Measurements from ENCODE around the gene ATP6V1F.

Gene ATP6V1F, protein sequence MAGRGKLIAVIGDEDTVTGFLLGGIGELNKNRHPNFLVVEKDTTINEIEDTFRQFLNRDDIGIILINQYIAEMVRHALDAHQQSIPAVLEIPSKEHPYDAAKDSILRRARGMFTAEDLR

DNA sequence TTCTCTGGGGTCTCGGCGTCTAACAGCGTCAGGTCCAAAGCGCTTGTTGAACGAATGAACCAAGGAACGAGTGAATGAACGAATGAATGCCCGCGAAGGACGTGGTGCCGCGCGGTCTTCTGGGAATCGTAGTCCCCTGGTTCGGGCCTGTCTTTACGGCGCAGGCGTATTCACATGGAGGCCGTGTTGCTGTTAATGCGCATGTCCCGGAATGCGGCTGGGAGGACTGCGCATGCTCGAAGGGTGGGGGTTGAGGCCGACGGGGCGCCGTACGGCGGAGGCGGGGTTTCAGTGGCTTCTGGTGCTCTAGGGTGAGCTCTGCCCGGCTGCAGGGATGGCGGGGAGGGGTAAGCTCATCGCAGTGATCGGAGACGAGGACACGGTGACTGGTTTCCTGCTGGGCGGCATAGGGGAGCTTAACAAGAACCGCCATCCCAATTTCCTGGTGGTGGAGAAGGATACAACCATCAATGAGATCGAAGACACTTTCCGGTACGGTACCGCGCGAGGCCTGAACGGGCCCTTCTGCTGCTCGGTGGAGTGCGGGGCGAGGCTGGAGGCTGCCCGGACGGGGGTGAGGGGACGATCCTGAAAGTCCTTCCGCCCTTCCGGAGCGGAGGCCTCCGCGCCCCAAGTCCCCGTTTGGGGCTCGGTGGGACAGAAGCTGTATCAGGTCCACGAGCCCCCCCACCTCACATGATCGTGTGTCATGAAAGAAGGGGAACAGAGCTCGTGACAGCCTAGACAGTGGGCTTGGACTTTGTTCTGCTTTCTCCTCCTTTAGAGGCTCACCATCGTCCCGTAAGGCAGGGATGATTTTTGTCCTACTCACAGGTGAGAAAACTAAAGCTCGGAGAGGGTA is at the start of gene ATP6V1F:
Gene ATP6V1F, plus strand, starts transcription at position 286 of the 862 bp plus-strand sequence. Its CDS starts 49 bp downstream, at position 335.
- DNase-seq (ENCODE audit: low read depth in 2 of 2) = peak; percentile 95 to 97

DNA sequence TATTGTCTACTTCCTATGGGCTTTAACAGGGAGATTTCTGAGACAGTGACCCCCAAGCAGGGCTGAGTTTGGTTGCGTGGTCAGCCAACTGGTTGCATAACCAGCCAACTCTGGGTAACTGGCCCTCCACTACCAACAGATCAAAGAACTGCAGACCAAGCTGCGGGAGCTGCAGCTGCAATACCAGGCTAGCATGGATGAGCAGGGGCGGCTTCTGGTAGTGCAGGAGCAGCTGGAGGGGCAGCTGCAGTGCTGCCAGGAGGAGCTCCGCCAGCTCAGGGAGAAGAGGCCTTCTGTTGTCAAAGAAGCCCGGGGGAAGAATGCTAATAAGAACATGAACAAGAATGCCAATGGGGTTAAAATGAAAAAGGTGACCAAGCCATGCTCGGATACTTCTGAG is 48.2 kb upstream of the ATP6V1F start:
- DNase-seq (ENCODE audit: low read depth in 2 of 2) = no peak

DNA sequence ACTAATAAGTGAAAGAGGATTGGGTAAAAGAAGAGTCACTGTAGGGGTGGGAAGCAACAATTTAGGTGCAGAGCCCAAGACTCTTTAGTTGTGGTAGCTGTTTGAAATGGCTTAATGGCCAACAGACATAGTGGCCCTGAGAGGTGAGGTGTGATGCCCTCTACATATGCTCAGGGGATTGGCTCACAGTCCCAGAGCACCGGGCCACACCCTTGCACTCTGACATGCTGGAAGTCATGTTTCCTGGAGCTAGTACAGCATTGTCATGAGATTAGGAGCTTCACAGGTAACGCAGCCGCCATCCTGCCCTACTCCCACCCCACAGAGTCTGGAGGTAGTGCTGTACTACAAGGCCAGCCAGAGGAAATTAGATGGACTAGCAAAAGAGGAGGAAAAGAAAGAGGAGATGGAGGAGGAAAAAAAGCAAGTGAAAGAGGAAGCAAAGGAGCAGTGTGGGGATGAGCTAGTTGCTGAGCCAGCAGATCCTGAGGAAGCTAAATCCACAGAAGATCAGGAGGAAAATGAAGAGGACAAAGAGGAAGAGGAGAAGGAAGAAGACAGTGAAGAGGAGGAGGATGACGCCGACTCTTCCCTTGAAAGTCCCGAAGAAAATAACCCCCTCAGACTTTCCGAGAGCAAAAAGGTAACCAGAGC is 47.2 kb upstream of the ATP6V1F start:
- no peak for DNase-seq (ENCODE audit: low read depth in 2 of 2)

DNA sequence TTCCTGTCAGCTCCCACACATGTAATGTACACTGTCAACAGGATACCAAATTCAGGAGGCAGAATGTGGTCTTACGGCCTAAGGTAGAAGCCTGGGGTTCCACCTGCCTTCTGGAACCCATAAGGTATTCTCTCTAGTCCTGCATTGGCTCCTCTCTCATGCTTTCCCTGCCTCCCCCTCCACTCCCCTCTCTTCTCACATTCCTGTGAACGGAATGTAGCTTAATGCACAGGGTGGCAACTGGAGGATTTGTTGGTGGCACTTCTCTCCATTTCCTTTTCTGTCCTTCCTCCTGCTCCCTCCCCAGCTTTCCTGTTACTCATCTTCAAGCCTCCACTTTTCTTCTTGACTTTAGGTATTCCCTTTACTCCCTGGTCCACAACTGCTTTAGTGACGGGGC is 44.0 kb upstream of the ATP6V1F start:
- DNase-seq (ENCODE audit: low read depth in 2 of 2) = no peak

DNA sequence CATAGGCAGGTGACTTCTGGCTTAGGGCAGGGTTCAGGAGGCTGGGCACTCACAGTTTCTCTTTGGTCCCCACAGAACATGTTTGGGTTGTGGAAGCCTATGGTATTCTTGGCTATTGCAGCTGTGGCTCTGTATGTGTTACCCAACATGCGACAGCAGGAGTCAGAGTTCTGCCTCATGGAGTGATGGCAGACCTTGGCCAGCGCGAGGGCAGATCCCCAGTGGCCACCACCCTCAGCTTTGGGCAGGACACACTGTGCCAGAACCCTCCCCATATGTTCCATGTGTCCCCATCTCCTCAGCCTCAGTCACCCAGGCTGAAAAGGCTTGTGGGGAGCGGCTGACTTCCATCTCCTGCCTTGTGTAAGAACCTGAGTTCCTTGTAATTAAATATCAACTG is 40.9 kb upstream of the ATP6V1F start:
- DNase-seq (ENCODE audit: low read depth in 2 of 2) = no peak

DNA sequence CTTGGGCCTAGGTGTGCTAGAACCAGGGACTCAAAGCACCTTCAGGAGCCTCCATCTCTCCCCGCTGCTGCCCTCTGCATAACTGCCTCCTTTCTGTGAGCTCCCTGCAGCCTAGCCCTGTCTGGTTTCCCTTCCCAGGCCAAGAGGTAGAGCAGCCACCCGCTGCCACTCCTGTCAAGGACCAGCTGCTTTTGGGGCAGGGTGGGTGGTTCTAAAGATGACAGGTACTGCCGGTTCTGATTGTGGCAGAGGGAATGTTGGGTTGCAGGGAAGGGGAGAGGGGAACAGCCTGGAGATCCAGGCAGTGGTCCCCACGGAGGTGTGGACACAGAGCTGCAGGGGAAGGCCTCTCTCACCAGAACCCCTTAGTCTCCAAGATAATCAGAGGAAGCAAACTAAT is 36.1 kb upstream of the ATP6V1F start:
- no peak for DNase-seq (ENCODE audit: low read depth in 2 of 2)

DNA sequence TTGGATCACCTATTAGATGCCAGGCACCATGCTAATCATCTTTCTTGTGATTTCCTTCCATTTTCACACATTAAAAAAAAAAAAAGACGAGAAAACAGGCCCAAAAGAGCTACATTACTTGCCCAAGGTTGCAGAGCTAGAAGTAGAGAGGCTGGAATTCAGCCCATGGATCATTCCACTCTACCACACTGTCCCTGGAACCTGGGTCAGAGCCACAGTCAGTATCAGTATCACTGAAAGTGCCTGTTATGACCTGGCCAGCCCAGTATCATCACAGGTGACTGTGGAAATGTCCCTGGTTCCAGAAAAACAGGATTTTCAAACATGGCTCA is 35.8 kb upstream of the ATP6V1F start:
- no peak for DNase-seq (ENCODE audit: low read depth in 2 of 2)

DNA sequence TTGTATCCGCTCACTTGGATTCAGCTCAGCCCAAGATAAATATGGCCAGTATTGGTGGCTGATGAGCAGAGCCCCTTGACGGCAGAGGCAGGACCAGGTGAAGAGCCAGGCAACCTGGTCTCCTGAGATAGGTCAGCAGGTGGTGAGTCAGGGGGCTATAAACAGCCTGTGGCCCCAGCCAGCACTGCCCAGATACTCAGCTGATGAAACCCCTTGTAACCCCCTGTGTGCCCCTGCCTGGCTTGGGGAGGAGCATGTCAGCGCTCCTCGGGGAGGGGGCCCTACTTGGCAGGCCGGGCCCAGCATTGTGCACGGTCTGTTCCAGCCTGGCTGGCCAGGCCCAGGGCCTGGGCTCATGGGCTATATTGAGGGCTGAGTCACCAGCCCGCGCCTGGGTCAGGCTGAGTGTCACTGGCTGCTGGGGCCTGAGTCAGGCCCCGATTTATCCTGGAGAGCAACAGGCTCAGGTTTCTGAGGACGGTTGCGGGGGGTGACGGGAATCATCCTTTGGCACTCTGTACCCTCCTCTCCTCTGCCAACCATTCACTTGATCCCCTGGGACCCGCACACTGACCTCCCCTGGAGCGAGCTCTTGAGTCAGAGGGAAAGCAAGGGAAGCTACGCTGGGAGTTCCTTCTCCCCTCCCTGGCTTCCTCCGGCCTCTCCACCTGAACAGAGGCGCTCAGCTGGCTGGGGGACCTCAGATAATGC is 35.3 kb upstream of the ATP6V1F start:
- DNase-seq (ENCODE audit: low read depth in 2 of 2) = no peak

DNA sequence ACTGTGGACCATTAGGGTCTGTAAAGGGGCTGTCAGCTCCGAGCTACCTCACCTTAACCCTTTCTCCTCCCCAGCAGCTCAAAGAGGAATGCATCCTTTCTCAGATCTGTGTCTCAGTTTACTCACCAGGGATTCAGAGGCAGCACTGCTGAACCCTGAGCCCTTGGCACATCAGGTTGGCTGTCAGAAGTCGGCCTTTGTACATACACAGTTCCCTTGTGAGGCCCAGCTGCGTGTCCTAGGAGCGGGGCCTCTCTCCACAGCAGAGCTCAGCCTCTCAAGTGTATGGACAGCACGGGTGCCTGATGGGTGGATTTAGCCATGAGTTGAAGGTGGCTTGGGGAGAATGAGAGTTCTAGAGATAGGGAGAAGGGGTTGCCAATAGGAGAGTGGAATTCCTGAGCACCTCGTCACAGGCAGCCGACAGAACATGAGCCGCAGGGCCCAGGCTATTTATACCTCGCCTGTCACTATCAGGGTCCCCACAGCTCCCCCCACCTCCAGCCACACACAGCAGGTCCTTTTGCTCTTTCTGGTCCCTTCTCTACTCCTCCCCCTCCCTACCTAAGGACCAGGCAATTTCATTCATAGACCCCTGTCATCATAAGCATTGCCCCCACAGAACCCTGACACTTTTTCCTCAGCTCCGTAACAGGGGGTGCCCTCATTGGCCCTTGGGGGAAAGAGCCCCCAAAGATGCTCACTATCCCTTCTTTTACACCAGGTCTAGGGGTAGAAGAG is 34.5 kb upstream of the ATP6V1F start:
- DNase-seq (ENCODE audit: low read depth in 2 of 2) = no peak

DNA sequence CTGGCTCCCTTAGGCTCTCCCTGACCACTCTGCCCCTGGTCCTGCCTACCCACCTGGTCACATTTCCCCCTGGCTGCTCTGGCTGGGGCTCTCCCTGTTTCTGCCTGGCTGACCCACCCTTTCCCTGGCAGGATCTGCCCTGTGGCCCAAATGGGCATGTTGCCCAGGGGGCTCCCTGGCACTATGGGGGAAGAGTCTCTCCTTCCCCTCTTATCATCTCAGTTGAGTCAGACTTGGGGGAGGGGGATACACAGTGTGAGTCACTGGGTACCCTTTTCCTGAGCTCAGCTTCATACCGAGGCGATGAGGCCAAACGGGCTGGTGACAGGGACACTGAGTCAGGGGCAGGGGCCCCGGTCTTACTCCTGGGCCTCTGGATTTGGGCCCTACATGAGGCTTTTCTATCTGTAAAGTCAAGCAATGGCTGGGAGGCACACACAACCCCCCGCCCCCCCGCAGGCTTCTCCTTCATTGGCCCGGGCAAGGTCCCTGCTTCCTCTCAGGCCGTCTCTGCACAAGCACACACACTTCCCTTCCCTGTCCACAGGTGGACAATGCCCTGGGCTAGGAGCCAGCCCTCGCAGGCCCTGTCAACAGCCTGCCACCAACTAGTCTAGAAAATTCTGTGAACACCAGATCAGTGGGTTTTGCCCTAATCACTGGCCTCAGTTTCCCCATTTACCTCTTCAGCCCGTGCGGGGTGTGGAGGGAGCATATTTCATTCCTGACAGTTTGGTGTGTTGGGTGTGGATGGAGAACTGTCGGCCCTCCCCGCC is 33.1 kb upstream of the ATP6V1F start:
- no peak for DNase-seq (ENCODE audit: low read depth in 2 of 2)

DNA sequence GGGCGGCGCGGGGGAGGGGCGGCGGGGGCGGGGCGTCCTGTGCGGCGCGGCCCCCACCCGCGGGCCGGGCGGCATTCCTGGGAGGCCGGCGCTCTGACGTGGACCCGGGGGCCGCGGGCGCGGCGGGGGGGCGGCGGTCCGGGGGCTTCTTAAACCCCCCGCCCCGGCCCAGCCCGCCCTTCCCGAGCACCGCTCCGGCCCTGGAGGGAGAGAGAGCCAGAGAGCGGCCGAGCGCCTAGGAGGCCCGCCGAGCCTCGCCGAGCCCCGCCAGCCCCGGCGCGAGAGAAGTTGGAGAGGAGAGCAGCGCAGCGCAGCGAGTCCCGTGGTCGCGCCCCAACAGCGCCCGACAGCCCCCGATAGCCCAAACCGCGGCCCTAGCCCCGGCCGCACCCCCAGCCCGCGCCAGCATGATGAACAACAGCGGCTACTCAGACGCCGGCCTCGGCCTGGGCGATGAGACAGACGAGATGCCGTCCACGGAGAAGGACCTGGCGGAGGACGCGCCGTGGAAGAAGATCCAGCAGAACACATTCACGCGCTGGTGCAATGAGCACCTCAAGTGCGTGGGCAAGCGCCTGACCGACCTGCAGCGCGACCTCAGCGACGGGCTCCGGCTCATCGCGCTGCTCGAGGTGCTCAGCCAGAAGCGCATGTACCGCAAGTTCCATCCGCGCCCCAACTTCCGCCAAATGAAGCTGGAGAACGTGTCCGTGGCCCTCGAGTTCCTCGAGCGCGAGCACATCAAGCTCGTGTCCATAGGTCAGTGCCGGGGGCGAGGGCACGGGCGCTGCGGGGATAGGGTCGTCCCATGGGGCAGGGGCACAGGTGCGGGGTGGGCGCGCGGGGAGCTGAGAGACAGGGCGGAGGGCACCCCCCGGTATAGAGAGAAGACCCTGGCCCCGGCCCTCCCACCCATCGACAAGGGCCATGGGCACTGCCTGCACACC is 32.2 kb upstream of the ATP6V1F start, which contains the start of gene FLNC:
Gene FLNC, plus strand, starts transcription at position 176 of the 947 bp plus-strand sequence. Its CDS starts 232 bp downstream, at position 408.
- DNase-seq (ENCODE audit: low read depth in 2 of 2) = no peak

DNA sequence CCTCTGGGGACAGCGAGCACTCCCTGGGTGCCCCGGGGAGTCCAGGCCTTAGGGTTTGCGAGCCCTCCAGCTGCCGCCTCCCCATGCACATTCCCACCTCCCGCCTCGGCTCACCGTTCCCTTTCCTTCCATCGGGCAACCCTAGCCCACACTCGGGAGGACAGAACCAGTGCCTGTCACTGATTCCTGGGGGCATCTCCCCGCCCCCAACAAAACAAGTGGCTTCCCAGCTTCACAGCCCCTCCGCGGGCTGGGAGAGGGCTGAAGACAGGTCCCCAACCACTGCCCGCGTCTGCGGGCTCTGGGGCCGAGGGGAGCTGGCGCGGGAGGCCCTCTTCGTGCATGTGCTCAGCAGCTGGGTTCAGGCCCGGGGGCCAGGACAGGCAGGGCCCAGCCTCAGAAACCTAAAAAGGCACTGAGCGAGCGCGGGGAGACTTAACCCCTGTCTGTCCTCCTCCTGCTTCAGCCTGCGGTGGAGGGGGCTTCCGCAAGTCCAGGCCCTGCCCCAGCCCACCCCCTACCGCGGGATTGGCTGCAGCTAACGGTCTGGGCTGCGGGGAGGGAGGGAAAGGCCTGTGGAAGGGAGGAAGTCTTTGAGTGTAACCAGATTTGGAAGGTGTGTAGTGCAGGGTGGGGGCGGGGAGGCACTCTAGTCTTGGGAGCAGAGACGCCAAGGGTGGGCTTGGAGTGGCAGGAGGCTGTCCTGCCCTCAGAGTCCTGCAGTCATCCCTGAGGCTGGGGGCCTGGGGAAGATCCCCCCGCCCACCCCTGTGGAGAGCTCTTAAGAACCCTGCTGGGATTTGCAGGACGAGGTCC is 31.3 kb upstream of the ATP6V1F start:
- DNase-seq (ENCODE audit: low read depth in 2 of 2) = no peak

DNA sequence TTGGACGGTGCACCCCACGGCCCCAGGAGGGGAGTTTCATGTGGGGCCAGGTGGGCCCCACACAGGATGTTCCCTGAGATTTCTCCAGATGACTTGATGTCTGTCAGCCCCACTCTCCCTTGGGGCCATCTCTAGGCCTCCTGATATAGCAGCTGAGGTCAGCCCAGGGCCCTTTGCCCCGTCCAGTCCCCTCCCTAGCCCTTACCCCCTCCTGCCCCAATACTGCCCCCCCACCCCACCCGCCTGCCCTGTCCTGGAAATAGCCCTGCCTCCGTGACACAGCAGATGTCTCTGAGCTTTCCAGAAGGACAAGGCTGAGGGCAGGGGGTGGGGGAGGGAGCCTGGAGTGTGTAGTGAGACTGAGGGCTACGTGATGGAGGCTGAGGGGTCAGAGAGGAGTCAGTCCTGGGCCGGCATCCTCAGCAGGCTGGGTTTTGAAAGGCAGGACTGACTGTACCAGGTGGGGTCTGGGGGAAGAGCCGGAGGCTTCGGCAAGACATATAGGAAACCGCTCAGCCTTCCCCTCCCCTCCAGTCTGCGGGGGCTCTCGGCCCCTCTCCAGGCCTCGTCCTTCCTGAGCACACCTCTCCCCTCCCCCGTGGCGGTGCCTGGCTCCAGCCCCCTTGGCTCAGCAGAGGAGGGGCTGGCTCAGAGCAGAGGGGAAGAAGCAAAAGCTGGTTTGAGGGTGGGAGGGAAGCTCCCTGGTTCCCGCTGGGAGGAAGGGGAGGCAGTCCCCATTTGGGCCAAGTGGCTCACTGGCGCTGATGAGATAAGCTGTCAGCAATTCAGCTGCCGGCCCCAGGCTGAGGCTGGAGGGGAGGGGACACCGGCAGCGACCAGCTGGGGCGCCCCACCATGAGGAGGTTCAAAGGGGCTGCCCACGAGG is 30.4 kb upstream of the ATP6V1F start:
- DNase-seq (ENCODE audit: low read depth in 2 of 2) = no peak

DNA sequence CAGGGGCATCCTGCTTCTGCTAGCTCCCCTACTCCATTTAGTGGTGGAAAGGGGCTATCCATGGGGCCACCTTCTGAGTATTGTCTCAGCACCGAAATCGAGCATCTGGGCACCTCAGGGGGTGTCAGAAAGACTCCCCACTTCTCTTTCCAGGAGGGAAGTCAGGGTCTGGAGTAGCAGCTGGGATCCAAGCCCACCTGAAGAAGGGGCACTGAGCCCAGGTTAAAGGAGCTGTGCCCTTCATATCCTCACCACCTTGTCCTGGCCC is 29.8 kb upstream of the ATP6V1F start:
- no peak for DNase-seq (ENCODE audit: low read depth in 2 of 2)

DNA sequence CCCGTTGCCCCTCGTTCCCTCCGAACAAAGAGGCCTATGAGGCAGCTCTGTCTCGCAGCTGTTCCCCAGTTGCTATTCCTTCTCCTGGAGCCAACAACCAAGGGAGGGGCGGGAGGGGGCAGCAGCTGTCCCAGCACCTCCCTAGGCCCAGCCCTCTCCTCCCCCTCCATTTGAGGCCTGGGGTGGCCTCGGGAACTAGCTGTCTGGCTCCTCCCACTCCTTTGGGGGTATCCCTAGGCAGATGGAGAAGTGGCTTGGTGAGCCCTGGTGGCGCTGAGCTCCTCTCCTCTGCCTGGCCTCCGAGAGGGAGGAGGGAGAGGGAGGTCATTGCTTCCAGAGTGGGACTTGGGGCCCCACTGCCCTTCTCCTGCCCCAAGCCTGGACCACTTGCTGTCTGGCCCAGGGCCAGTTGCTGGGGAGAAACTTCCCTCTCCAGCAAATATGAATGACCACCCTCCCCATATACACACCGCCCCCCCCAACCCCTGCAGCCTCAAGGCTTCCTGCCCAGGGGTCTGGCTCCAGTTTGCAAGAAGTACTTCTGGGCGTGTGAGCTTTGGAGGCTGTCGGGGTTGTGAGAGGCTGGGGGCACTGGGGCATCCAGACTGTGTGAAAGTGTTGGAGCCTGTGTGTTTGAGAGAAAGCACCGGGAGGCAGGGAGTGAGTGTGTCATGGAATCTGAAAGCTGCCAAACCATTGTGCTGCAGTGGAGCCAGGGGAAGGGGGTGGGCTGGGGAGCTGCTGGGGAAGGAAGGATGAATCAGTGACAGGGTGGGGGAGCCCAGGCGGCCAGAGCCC is 29.3 kb upstream of the ATP6V1F start:
- DNase-seq (ENCODE audit: low read depth in 2 of 2) = no peak

DNA sequence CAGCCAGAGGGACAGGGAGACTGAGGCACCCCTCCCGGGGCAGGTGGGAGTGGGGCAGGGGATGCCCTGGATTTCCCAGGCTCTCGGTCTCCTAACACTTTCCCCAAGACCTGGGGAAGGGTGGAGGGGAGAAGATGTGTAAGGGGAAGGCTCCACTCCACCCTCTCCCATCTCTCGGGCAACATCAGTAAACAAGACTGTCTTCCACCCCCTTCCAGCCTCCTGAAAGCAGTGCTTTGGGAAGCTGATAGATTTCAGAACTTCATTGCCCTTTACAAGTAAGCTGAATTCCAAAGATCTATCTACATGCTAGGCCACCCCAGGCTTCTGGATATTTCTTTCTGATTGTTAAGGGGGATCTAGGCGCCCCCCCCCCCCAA is 28.7 kb upstream of the ATP6V1F start:
- no peak for DNase-seq (ENCODE audit: low read depth in 2 of 2)

DNA sequence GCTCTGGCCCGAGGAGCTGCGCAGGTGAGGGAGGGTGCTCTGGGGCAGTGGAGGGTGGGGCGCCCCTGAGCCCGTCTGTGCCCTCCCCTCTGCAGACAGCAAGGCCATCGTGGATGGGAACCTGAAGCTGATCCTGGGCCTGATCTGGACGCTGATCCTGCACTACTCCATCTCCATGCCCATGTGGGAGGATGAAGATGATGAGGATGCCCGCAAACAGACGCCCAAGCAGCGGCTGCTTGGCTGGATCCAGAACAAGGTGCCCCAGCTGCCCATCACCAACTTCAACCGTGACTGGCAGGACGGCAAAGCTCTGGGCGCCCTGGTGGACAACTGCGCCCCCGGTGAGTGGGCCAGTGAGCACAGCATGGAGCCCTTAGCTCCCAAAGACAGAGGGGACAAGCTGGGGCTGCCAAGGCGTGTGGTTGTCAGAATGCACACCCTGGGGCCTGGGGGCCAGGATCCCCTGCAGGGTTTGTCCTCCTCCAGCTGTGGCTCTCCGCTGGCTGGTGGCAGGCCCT is 27.4 kb upstream of the ATP6V1F start:
- DNase-seq (ENCODE audit: low read depth in 2 of 2) = no peak

Data from stimulated activated CD8-positive, alpha-beta memory T cell treated with anti-CD3 and anti-CD28 coated beads, Interleukin-7, amount 100 ng/mL, for 4 hours (primary cell).